Neuronal stem cell (in vitro differentiated cells): ENCODE data around the gene ZNF444. TPM values are rescaled to one million over a fixed set of nuclear protein-coding genes. Genes with fewer than 3 reads are reported as not detected.
A peak's percentile ranks its signal among the peaks of the same experiment; 100 is the strongest.

Experiments
- DNase-seq: peaks from one replicate; pipeline ENCODE4 v3.0.0-alpha.2; 2013; ENCODE audit warnings: low spot score
- H2AFZ ChIP-seq: one replicate; pipeline ENCODE4 v1.6.1; 2013; ENCODE audit warnings: mild to moderate bottlenecking, low read length, inconsistent platforms
- H2AK5ac ChIP-seq: 2 replicates; pipeline ENCODE4 v1.6.1; 2013; ENCODE audit warnings: low read depth, mild to moderate bottlenecking, inconsistent platforms, low read length, moderate library complexity, mixed read lengths
- H2BK120ac ChIP-seq: 2 replicates; pipeline ENCODE4 v1.6.1; 2013; ENCODE audit warnings: low read depth, mild to moderate bottlenecking, inconsistent platforms, low read length, moderate library complexity, mixed read lengths
- H2BK12ac ChIP-seq: one replicate; pipeline ENCODE4 v1.6.1; 2013; ENCODE audit warnings: low read length, inconsistent platforms
- H2BK15ac ChIP-seq: 2 replicates; pipeline ENCODE4 v1.6.1; 2013; ENCODE audit warnings: mild to moderate bottlenecking, low read length, inconsistent platforms, mixed read lengths
- H2BK5ac ChIP-seq: one replicate; pipeline ENCODE4 v1.6.1; 2013; ENCODE audit warnings: inconsistent platforms, mild to moderate bottlenecking, low read length, moderate library complexity
- H3K14ac ChIP-seq: one replicate; pipeline ENCODE4 v1.6.1; 2013; ENCODE audit warnings: low read length, inconsistent platforms
- H3K18ac ChIP-seq: 2 replicates; pipeline ENCODE4 v1.6.1; 2013; ENCODE audit warnings: low read length, inconsistent platforms
- H3K23ac ChIP-seq: 2 replicates; pipeline ENCODE4 v1.6.1; 2013; ENCODE audit warnings: low read depth, mild to moderate bottlenecking, mixed read lengths, low read length, inconsistent platforms; ENCODE audit not compliant: poor library complexity
- H3K27ac ChIP-seq: replicated peaks from 3 replicates; pipeline ENCODE4 v1.5.1; 2013; ENCODE audit warnings: low read length, inconsistent platforms
- H3K27me3 ChIP-seq, 3 experiments: 2 replicates each; pipeline ENCODE4 v1.6.1; 2013; ENCODE audit warnings: low read length in 3 of 3, mild to moderate bottlenecking in 2 of 3, inconsistent platforms in 1 of 3, low read depth in 1 of 3, mixed read lengths in 1 of 3, moderate library complexity in 1 of 3; ENCODE audit not compliant: control insufficient read depth in 3 of 3, insufficient read depth in 3 of 3
- H3K36me3 ChIP-seq, 2 donors: replicated peaks in 1 of 2; 2 replicates each; pipeline ENCODE4 v1.6.1; 2013; ENCODE audit warnings: low read length in 2 of 2; ENCODE audit not compliant: control insufficient read depth in 2 of 2, insufficient read depth in 2 of 2
- H3K4ac ChIP-seq: 2 replicates; pipeline ENCODE4 v1.6.1; 2013; ENCODE audit warnings: inconsistent platforms, mild to moderate bottlenecking, low read length, moderate library complexity
- H3K4me1 ChIP-seq, 2 donors: 1 replicate in 1 of 2; 2 replicates in 1 of 2; pipeline ENCODE4 v1.6.1; 2013; ENCODE audit warnings: low read length in 2 of 2, low read depth in 1 of 2; ENCODE audit not compliant: control insufficient read depth in 2 of 2, insufficient read depth in 1 of 2
- H3K4me2 ChIP-seq: one replicate; pipeline ENCODE4 v1.6.1; 2013; ENCODE audit warnings: mild to moderate bottlenecking, low read length, inconsistent platforms; ENCODE audit not compliant: insufficient read depth, poor library complexity, severe bottlenecking
- H3K4me3 ChIP-seq, 2 donors: 2 replicates each; pipeline ENCODE4 v1.5.1; 2013; ENCODE audit warnings: low read length in 2 of 2, mild to moderate bottlenecking in 2 of 2, inconsistent platforms in 1 of 2, moderate library complexity in 1 of 2
- H3K79me1 ChIP-seq: one replicate; pipeline ENCODE4 v1.6.1; 2013; ENCODE audit warnings: low read depth, mild to moderate bottlenecking, inconsistent platforms, low read length, moderate library complexity
- H3K9ac ChIP-seq: one replicate; pipeline ENCODE4 v1.6.1; 2013; ENCODE audit warnings: mild to moderate bottlenecking, low read depth, low read length, inconsistent platforms; ENCODE audit not compliant: poor library complexity
- H3K9me3 ChIP-seq, 2 donors: replicated peaks in 1 of 2; 2 replicates each; pipeline versions ENCODE3 to v1.6.1; 2013; ENCODE audit warnings: low read length in 2 of 2, mild to moderate bottlenecking in 2 of 2, inconsistent platforms in 1 of 2, low read depth in 1 of 2, mixed read lengths in 1 of 2, moderate library complexity in 1 of 2; ENCODE audit not compliant: control insufficient read depth in 2 of 2, insufficient read depth in 1 of 2
- H4K8ac ChIP-seq: one replicate; pipeline ENCODE4 v1.6.1; 2013; ENCODE audit warnings: low read depth, mild to moderate bottlenecking, inconsistent platforms, low read length, moderate library complexity
- H4K91ac ChIP-seq: one replicate; pipeline ENCODE4 v1.6.1; 2013; ENCODE audit warnings: low read length, low read depth, mild to moderate bottlenecking, inconsistent platforms; ENCODE audit not compliant: poor library complexity
- whole genome bisulfite sequencing, 2 donors: extraction: QIAGEN DNeasy Blood & Tissue Kit; methylation state at CpG; one replicate each; pipeline ENCODE4 v1.1.7; 2013; ENCODE audit warnings: missing lambda C conversion rate in 2 of 2, mixed read lengths in 1 of 2; ENCODE audit not compliant: insufficient read length in 2 of 2, insufficient replicate concordance in 1 of 2; ENCODE audit errors: extremely low coverage in 2 of 2; 5-methylcytosine and 5-hydroxymethylcytosine counted together
- polyA plus RNA-seq, 2 experiments: library from polyadenylated mRNA; stranded (reverse); fragments of 200-250 nt; gene quantifications; one replicate each; pipeline ENCODE4 v1.2.3, GENCODE V29; 2013

Gene ZNF444
- polyA plus RNA-seq (2013, experiment 1 of 2), result 37.6 TPM
- 37.2 TPM for polyA plus RNA-seq (2013, experiment 2 of 2)

- peak within 1 kb of the TSS; percentile 85 for H3K27ac ChIP-seq
- H3K4ac ChIP-seq, result no peak within 1 kb of the TSS
- H3K18ac ChIP-seq, result peak within 1 kb of the TSS; percentile 80
- H3K9me3 ChIP-seq, result no peaks in the 10 kb centered on the region
- H2BK12ac ChIP-seq, result no peak within 1 kb of the TSS
- H3K36me3 ChIP-seq, result peaks cover 4 to 11% of the 10 kb centered on the region in 2 donors
- H4K8ac ChIP-seq, result no peak within 1 kb of the TSS
- DNase-seq, result peak; percentile 99
- H2AFZ ChIP-seq, result peak within 1 kb of the TSS; percentile 85
- peaks cover 10 to 22% of the 10 kb centered on the region in 2 donors for H3K4me1 ChIP-seq
- peak within 1 kb of the TSS; percentile 9 for H2AK5ac ChIP-seq
- peak within 1 kb of the TSS; percentile 33 for H2BK5ac ChIP-seq
- H3K4me3 ChIP-seq, result peak within 1 kb of the TSS; percentile 50 to 85
- no peak within 1 kb of the TSS for H2BK120ac ChIP-seq
- H3K4me2 ChIP-seq, result peak within 1 kb of the TSS; percentile 71
- H4K91ac ChIP-seq, result no peak within 1 kb of the TSS
- H2BK15ac ChIP-seq, result no peak within 1 kb of the TSS
- peak within 1 kb of the TSS; percentile 79 for H3K9ac ChIP-seq
- H3K79me1 ChIP-seq, result peaks cover 2% of the 10 kb centered on the region
- no peaks in the 10 kb centered on the region for H3K27me3 ChIP-seq
- H3K14ac ChIP-seq, result no peak within 1 kb of the TSS
- no CpG with 5 or more reads among the region's 56 CpGs for WGBS, 2 donors
- peak within 1 kb of the TSS; percentile 22 for H3K23ac ChIP-seq
Measured at GRCh38 chr19:56140583-56141416, at the start of gene ZNF444. TSS of gene ZNF444 (plus strand) at chr19:56141287. CDS start at chr19:56146912, 5,625 bp downstream.

- no peak overlapping the region for H3K14ac ChIP-seq
- no peak overlapping the region for H3K4me2 ChIP-seq
- no peaks in the 10 kb centered on the region for H3K27me3 ChIP-seq
- no peak overlapping the region for H3K4me3 ChIP-seq
- no CpG with 5 or more reads among the region's 38 CpGs for WGBS, 2 donors
- H3K9ac ChIP-seq, result no peak overlapping the region
- H2BK12ac ChIP-seq, result no peak overlapping the region
- H3K79me1 ChIP-seq, result peaks cover 18% of the 10 kb centered on the region
- DNase-seq, result no peak
- H4K8ac ChIP-seq, result no peak overlapping the region
- no peak overlapping the region for H3K27ac ChIP-seq
- no peak overlapping the region for H3K4ac ChIP-seq
- H3K23ac ChIP-seq, result no peak overlapping the region
- H4K91ac ChIP-seq, result no peak overlapping the region
- no peaks in the 10 kb centered on the region for H3K4me1 ChIP-seq
- no peak overlapping the region for H2BK15ac ChIP-seq
- no peak overlapping the region for H2AK5ac ChIP-seq
- H3K36me3 ChIP-seq, result peaks cover 22 to 74% of the 10 kb centered on the region in 2 donors
- no peak overlapping the region for H2AFZ ChIP-seq
- H3K9me3 ChIP-seq, result peaks cover 14 to 27% of the 10 kb centered on the region in 2 donors
- no peak overlapping the region for H3K18ac ChIP-seq
- no peak overlapping the region for H2BK5ac ChIP-seq
- H2BK120ac ChIP-seq, result no peak overlapping the region
Measured at GRCh38 chr19:56091751-56092546, 49.1 kb upstream of the ZNF444 start.

- Histone ChIP-seq H3K36me3 (peaks cover 23 to 84% of the 10 kb centered on the region in 2 donors), H2BK12ac (no peak overlapping the region), H3K79me1 (peaks cover 21% of the 10 kb centered on the region), H2AFZ (no peak overlapping the region), H3K4me1 (no peaks in the 10 kb centered on the region), H3K9ac (peak overlapping the region; percentile 34), H4K91ac (no peak overlapping the region), H3K18ac (no peak overlapping the region), H3K14ac (no peak overlapping the region), H3K4ac (no peak overlapping the region), H2BK15ac (no peak overlapping the region), H4K8ac (peak overlapping the region; percentile 29), H3K23ac (no peak overlapping the region), H2BK5ac (no peak overlapping the region), H3K27ac (no peak overlapping the region), H3K9me3 (peaks cover 14 to 27% of the 10 kb centered on the region in 2 donors), H2AK5ac (no peak overlapping the region), H3K4me3 (no peak overlapping the region), H3K4me2 (no peak overlapping the region), H3K27me3 (no peaks in the 10 kb centered on the region), H2BK120ac (no peak overlapping the region)
- DNase-seq, result no peak
- no CpG with 5 or more reads among the region's 32 CpGs for WGBS, 2 donors
Measured at GRCh38 chr19:56092685-56093631, 48.1 kb upstream of the ZNF444 start.
